Measurements from ENCODE around the gene GRAMD4. TPM values are rescaled to one million over a fixed set of nuclear protein-coding genes. Genes with fewer than 3 reads are reported as not detected.
A peak's percentile ranks its signal among the peaks of the same experiment; 100 is the strongest.

GRAMD4 gene
- total RNA-seq, 1 donor from 2014 or later = 94.0 TPM

DNA sequence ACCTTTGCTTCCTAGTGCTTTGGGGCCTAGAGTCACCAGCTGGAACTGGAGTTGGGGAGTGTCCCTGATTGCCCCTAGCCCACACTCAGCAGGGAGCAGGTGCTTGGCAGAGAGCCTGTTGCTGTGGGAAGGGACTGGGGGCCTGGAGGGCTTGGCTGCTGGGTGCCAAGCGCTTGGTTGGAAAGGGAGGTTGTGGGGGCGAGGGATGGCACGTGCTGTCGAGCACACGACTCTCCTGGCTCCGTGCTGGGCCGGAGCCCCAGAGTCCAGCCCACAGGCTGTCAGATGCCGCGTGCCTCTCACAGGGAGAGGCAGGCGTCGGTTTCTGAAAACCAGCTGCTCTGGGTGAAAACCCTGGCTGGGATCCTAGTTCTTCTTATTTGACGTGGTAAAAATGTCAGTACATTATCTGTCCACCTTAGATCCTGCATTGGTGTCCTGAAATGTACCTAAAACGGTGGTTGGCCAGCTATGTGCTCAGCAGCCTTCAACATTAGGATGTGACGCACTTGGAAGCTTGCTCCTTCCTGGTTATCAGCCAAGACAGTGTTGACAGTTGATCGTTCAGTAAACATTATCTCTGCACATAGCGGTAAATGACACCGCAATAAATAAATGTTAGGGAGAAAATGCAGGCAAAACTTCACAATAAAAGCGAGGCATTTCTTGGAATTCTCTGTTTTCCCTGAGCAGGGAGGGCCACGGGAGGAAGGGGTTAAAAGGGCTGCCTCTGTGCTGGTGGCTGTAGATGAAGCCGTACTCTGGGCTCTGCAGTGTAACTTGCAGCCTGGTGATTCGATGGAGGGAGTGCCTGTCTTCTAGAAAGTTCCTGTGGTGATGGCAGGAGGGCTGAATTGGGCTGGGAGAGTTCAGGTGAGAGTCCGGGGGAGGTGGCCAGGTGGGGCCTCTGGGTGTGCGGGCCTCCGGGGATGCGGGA, 29.2 kb downstream of the GRAMD4 start:
- DNase-seq (peak; percentile 76), ATAC-seq (peak; percentile 72)
- intact Hi-C loops (cut with micrococcal nuclease) = no loop called here

DNA sequence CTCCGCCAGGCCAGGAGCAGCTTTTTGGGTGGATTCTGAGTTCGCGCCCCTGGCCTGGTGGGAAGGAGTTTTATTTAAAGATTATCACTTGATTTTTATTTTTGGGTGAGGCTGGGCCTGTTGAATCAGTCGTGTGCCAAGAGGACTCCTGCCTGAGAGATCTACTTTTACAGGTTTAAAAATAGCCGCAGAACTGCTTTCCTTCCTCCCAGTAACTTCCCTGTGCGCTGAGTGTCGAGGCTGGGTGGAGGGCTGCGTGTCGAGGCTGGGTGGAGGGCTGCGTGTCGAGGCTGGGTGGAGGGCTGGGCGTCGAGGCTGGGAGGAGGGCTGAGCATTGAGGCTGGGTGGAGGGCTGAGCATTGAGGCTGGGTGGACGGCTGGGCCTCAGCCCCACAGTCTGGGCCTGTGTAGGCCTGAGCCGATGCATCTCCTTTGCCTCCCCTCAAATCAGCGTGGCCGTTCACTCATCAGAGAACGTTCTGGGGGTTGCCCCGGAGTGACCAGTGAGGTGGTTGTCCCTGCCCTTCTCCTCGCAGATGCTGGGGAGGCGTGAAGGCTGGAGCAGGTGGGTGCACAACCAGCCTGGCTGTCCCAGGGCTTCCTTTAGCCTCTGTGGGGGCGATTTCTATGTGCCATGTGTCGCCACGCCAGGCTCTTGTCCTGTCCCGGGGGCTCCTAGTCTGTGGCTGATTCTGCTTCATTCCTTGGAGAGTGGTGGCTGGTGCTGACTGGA, 30.1 kb downstream of the GRAMD4 start:
- intact Hi-C loops (cut with micrococcal nuclease) = no loop called here
- DNase-seq (no peak), ATAC-seq (peak; percentile 62)

DNA sequence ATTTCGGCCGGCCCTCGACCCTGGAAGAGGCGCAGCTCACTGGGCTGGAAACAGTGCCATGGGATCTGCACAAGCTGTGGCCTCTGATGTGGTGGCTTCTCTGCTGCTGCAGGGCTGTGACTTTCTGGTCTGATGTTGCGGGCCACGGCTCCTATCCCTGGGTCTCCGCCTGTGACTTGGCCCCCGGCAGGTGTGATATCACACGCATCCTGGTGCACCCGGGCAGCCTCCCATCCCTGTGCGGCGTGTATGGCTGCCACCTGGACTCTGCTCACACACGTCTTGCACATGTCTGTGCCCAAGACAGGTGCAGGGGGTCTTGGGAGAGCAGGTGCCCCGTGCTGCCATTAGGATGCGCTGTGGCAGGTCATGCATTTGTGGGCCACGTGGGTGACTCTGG, 31.1 kb downstream of the GRAMD4 start:
- DNase-seq = no peak
- intact Hi-C loops (cut with micrococcal nuclease) = no loop called here
- no peak for ATAC-seq

DNA sequence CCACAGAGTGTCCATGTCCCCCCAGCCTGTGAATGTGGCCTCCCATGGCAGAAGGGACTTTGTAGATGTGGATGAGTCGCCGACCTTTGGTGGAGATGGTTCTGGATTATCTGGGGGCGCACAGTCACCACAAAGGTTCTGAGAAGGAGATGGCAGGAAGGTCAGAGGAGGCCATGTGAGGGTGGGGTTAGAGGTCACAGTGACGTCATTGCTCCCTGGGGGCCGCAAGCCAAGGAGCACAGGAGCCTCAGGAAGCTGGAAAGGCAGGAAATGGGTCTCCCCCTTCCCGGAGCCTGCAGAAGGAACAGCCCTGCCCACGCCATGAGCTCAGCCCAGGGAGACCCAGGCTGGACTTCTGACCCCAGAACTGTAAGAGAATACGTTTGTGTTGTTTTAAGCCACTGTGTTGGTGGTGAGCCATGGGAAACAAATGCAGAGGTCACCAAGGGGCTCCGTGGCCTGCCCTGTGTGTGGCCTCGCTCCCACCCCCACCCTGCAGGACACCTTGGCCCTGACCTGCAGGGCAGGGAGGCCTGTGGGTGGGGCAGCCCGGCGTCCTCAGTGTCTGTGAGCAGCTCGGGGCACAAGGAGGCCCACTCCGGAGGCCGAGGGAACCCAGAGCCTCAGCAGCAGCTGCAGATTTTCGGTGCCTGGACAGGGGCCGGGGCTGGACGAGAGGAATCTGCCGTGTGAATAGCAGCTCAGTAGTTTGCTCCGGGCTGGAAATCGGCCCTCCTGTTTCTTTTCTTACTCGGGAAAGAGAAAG, 32.1 kb downstream of the GRAMD4 start:
- ATAC-seq (peak; percentile 15), DNase-seq (peak; percentile 67)
- intact Hi-C loops (cut with micrococcal nuclease) = no loop called here

DNA sequence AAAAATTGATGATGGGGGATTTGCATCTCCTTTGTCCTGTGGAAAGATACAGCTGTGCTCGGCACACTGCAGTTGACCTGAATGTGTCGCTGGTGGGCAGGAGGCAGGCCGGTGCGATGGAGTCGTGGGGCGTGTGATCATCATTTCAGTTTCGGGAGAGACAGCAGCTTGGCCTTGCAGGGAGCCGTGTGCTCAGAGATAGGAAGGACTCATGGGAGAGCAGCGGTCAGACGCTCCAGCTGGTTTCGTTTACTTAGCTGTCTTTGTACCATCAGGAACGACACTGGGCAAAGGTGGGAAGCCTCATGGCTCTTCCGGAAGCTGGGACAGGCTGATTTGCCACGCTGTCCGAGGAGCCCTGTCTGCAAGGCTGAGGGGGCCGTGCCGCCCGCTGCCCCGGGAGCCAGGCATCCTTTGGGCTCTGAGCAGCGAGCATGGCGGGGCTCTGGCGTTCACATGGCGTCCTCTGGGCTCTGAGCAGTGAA, 32.7 kb downstream of the GRAMD4 start:
- DNase-seq (peak; percentile 51), ATAC-seq (peak; percentile 22)
- intact Hi-C loops (cut with micrococcal nuclease) = no loop called here

DNA sequence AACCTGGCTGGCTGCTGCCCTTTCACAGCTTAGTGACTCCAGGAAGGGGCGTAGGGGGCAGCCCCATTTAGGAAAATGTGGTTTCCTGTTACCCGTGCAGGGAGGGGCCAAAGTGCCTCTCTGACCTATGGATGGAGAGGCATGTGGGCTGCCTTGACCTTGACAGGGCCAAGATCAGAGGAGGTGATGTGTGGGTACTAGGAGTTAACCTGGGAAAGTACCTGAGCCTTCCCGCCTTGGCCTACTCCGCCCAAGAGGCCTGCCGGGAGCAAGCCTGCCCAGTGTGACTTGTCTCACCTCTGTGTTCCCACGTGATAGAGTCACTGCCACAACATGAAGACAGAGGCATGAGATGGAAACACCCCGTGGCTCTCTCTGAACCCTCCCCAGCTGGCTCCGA, 33.4 kb downstream of the GRAMD4 start:
- no peak for DNase-seq
- intact Hi-C loops (cut with micrococcal nuclease) = no loop called here
- no peak for ATAC-seq

DNA sequence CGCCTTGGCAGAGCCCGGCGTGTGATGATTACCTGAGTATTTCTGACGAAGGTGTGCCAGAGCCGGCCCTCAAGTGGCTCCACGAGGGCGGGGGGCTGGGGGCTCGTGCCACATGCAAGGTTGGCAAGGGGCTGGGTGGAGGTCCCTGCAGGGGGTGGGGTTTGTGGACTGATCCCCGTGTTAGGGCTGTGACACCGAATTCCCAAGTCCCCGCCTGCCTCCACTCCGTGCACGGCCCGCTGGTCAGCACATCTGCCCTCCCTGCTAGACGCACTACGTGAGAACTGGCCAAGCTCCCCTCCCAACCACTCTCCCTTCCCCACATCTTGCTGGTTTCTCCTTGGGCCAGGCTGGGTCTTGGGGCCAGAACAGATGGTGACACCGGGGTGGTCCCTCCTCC, 34.2 kb downstream of the GRAMD4 start:
- intact Hi-C loops (cut with micrococcal nuclease) = no loop called here
- ATAC-seq (no peak), DNase-seq (no peak)

DNA sequence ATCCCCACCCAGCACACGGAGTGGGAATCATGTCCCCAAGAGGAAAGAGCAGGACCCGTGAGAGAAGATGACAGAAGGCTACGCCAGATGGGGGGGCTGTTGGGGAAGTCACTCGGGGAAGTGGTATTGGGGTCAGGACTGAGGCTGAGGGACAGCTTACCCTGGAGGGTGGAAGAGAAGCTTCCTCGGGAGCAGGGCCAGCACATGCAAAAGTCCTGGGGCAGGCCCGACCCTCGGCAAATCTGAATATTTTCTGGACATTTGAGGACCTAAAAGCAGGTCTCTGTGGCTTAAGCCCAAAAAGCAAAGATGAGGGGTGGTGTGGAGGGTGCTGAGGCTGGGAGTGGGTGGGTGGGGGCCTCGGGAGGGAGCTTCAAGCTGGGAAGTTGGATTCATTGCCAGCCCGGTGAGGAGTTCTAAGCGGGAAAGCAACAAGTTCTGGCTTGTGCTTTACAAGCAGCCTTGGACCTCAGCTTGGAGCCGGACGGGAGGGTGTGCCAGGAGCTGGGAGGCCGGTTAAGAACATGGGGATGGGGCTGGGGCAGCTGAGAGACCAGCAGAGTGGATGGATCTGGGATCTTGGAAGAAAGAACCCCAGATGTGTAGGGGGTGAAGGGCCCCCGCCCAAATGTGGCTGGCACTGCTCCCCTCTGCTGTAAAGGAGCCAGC, 34.9 kb downstream of the GRAMD4 start:
- ATAC-seq (no peak), DNase-seq (no peak)
- intact Hi-C loops (cut with micrococcal nuclease) = no loop called here

DNA sequence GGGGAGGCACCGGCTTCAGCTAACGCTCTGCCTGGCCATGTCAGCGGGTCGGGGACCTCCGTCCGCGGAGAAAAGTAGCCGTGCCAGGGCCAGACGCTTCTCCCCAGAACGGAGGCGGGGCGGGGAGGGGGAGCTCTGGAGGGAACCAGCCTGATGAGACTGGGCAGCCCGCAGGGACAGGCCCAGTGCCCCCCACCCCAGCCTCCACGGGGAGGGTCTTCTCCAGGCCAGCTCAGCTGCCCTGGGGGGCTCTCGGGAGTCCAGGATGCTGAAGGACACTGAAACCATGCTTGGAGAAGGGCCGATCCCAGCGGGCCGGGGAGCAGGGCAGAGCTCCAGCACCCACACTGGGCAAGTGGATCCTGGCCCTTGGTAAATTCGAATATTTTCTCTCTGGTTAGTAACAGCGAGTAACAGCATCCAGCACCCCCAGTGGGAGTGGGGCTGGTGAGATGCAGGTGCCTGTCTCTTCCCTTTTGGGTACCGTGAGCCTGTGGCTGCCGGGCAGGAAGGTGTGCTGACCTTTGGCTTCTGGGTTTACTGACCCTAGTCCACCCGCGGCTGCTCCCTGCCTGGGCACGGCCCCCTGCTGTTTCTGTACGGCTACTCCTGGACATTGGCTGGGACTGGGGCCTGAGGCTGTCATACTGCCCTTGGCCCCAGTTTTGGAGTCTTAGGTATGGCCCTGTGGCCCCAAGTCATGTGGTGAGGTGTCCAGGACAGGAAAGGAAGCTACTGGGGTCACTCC, 35.8 kb downstream of the GRAMD4 start:
- intact Hi-C loops (cut with micrococcal nuclease) = no loop called here
- ATAC-seq (no peak), DNase-seq (no peak)

DNA sequence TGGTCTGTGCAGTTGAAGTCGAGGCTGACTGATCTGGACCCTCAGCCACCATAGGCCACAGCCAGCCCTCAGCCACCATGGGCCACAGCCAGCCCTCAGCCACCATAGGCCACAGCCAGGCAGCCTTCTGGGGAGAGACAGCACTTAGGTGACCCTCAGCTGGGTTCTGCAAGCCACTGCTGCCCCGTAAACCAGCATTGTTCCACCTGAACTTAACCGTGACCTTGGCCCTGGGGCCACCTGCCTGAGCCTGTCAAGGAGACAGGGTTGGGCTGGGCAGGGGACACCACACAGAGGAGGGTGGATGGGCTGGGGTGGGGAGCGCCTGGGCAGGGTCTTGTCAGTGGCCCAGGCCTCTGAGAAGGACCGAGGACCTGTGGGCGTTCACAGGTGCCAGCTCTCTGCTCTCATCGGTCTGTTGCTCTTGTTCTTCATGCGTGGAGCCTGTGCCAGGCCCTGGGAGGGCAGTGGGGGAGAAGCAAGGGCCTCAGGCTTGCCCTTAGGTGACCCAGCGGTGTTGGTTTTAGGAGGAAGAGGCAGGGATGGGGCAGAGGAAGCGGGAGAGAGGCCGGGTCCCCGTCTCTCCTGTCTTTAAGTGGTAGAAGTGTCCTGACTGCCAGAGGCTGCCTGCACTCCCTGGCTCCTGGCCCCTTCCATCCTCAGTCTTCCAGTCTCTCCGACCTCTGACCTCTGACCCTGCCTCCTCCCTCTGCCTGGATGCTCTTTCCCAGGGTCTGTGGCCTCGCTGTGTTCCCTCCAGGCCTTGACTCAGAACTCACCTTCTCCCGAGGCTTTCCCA, 36.9 kb downstream of the GRAMD4 start:
- DNase-seq (no peak), ATAC-seq (no peak)
- intact Hi-C loops (cut with micrococcal nuclease) = no loop called here

DNA sequence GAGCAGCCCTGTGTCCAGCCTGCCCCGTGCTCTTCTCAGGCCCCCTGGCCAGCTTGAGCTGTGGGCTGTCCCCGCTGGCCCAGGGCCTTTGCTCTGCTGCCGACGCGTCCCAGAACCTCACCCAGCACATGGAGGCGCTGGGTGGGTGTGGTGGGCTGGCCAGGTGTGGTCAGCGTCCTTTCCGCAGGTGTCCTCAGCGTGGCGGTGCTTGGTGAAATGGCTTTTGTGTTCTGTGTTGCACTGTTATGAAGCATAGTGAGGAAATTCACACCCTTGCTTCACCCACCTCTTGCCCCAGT, 37.4 kb downstream of the GRAMD4 start:
- DNase-seq (no peak), ATAC-seq (no peak)
- intact Hi-C loops (cut with micrococcal nuclease) = no loop called here

DNA sequence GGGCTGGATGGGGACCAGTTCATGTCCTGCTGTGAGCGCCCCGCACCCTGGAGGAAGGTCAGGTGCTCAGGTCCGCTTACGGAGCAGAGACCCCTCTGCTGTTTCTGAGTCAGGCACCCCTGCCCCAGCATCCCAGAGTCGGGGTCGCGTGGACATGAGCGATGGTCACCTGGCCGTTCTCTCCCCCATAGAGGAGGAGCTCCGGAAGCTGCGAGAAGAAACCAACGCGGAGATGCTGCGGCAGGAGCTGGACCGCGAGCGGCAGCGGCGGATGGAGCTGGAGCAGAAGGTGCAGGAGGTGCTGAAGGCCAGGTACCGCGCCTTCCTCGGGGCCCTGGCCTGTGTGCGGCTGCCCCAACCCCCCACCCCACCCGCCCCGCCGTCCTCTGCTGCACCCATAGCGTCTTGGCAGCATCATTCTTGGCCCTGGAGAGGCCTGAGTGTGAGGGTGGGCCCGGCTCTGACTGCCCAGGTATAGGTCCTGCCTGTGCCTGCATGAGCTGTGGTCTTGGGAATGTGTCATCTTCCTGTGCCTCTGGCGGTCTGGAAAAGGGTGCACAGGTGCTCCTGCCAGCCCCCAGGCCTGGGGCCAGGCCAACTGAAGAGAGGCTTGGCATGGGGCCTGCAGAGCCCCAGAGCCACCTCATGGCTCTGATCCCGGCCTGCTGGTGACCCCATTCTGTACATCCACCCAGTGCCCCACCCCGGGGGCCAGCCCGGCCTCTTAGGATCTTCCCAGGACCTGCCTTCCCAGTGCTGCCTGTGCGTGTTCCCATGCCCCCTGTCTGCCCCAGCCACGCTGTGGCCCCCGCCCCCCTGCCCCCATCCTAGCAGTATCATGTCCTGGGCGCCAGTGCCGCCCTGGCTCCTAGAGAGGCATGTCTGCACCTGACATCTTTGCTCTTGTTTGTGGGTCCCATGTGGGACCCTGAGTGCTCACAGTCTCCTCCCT, 38.1 kb downstream of the GRAMD4 start:
- DNase-seq = no peak
- no peak for ATAC-seq
- intact Hi-C loops (cut with micrococcal nuclease) = no loop called here

DNA sequence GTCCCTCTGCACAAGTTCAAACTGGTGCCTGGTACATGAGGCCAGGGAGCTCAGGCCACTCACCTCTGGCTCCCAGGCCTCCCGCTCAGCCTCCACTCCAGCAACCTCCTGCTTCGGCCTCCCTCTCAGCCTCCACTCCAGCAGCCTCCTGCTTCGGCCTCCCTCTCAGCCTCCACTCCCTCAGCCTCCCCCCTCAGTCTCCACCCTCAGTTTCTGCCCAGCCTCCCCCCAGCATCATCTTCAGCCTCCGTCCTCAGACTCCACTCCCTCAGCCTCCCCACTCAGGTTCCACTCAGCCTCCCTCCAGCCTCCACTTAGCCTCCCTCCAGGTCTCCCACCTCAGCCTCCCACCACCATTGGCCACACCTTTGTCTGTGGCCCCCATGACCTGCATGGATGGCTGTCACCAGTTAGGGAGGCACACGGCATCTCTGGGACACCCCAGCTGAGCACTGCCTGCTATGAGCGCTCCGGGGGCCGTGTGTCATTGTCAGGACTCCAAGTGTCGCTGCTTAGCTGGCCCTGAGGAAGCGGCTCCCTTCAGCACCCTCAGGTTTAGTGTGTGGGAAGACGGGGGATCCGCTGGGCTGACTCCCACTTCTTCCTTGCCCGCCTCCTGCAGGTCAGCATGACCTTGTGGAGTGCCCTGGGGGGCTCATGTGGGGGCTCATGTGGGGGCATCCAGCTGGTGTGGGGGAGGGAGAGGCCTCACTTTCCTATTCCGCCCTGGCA, 39.0 kb downstream of the GRAMD4 start:
- intact Hi-C loops (cut with micrococcal nuclease) = no loop called here
- ATAC-seq (no peak), DNase-seq (no peak)

DNA sequence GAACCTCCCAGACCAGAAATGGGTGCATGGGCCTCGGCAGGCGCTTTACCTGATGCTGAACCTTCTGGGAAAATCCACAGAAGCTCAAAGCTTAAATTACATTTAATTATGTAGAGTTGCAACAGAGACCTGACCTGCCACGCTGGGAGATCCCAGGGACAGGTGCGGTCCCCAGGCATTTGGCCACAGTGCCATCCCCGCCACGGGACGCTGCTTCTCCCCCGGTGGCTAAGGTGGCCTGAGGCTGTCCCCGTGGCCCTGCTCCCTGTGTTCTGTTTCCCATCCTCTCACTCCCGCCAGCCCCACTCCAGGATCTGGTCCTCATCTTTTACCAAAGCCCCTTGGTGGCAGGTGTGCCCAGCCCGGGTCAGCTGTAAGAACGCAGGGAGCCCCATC, 39.6 kb downstream of the GRAMD4 start:
- intact Hi-C loops (cut with micrococcal nuclease) = no loop called here
- no peak for ATAC-seq
- DNase-seq = no peak

DNA sequence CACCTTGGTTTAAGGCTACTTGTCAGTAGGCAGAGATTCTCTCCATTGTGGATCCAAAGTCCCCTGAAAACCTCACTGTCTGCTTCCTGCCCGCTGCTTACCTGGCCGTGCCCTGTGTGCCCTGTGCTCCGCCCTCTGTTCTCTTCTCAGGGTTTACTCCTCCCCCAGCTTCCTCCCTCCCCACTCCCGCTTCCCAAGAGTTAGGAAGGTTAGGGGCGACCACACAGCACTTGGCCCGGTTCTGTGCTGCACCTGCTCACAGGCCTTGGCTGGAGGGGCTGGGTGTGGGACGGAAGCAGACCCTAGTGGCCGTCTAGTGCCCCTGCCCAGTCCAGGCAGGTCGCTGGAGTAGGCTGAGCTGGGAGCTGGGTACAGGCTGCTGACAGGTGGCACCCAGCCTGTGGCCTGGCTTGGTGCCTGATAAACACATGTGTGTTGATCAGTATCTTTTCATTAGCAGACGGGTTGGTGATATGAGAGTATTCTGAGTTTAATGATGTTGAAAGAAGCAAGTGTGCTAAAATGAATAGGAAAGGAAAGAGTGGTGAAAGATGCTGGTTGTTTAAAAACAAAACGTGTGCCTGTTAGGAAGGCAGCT, 40.5 kb downstream of the GRAMD4 start:
- DNase-seq (no peak), ATAC-seq (peak; percentile 11)
- intact Hi-C loops (cut with micrococcal nuclease) = no loop called here

Measured in left ventricle myocardium superior (tissue), 1 donor.